ENCODE data around the gene ZNF616.
"Not testable (repeated sequence)": the region's sequence is repeated elsewhere in the genome, so short reads cannot be mapped to it uniquely, and the experiment has no call there.

ZNF616 gene

DNA sequence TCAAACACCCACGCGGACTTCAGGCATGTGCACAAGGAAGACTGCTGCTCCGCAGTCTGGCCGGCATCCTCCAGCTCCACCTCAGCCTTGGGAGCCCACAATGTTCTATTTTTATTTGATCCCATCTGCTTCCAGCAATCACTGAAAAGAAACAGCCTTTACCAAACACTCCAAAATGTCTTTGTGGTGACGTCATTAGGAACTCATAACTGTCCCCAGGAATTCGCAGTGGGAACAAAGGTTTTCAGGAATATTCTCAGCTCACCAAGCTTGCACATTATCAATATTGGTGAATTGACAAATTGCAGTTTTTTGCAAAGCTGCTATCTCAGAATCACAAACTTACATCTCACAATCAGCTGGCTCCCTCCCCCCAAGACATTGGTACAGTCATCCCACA, 29.0 kb downstream of the ZNF616 start:
- no peak for DNase-seq (ENCODE audit: low read depth in 2 of 2)

DNA sequence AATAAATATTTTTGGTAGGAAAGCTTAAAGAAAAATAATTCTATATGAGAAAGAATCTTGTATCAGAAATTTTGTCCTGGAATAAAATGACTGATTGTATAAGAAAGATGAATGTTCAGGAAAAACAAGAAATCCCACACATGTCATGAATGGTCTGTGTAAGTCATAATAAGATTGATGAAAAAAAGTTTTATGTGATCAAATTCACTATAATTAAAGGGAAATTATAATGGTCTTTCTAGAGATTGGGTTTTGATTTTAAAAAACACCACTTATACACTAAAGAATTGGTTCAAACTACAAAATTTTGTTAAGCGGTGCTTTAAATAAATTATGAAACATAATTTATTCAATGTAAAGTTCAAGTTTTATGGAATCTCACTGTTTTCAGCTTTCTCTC, 37.0 kb downstream of the ZNF616 start:
- DNase-seq (ENCODE audit: low read depth in 2 of 2), result no peak

DNA sequence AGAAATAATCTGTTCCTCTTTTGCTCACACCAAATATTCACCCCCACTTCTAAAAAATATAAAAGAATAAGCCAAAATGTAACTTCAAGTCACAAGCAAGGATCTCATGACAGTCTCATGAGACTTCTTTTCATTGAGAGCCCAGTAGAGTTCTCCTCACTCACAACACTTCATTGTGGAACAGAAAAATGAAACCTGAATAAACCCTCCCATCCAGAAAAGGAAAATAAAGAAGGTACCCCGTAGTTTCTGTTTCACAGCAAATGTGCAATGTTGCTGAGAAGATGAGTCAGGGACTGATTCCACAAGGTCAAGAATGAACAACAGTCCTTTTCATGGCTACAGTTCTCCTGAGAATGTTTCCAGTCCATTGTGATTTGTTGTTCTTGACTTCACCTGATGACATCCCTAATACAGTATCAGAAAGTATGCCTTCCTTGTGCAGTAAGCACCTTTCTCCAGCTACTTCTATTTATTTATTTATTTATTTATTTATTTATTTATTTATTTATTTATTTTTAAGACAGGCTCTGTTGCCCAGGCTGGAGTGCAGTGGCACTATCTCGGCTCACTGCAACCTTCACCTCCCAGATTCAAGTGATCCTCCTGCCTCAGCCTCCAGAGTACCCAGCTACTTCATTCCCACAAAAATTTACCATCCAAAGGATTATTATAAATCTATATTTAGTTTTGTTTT, 37.7 kb downstream of the ZNF616 start:
- no peak for DNase-seq (ENCODE audit: low read depth in 2 of 2)

DNA sequence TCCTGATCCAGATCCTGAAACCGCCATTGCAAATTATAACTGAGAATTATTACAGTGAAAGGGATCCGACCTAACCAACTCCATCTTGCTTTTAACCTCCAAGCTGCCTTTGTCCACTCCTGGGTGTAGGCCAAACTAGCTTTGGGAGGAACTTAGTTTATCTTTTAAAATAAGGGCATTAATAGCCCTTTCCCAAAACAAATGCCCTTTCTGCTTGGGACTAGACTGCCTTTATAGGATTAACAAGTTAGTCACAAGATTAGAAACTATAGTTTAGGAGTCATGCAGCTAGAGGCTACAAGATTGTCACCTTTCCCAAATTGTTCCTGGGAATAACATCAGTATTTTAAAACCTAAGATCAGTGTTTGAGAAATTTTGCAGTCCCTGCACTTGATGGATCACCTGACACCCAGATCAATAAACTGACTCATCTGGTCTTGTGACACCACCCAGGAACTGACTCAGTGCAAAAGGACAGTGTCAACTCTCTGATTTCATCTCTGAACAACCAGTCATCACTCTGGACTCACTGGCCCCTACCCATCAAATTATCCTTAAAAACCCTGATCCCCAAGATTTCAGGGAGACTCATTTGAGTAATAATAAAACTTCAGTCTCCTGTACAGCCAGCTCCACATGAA, 40.1 kb downstream of the ZNF616 start:
- DNase-seq (ENCODE audit: low read depth in 2 of 2), result no peak

DNA sequence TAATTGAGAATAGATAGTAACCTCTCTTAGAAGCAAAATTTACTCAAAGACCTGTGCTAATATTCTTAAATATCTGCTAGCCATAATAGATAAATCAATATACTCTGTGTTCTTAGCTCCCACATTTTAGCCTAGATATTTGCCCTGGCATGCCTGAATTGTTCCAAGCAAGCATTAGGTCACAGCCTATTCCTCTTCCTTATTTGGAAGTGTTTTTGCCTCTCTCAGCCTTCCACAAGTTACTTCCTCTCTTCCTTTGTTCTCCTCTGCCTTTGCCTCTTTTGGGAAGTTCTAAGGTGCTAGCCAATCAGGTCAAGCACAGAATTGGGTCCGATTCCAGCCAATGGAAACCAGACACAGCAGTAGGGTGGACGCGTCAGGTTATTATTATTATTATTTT, 43.3 kb downstream of the ZNF616 start:
- not testable (repeated sequence) for DNase-seq (ENCODE audit: low read depth in 2 of 2)

DNA sequence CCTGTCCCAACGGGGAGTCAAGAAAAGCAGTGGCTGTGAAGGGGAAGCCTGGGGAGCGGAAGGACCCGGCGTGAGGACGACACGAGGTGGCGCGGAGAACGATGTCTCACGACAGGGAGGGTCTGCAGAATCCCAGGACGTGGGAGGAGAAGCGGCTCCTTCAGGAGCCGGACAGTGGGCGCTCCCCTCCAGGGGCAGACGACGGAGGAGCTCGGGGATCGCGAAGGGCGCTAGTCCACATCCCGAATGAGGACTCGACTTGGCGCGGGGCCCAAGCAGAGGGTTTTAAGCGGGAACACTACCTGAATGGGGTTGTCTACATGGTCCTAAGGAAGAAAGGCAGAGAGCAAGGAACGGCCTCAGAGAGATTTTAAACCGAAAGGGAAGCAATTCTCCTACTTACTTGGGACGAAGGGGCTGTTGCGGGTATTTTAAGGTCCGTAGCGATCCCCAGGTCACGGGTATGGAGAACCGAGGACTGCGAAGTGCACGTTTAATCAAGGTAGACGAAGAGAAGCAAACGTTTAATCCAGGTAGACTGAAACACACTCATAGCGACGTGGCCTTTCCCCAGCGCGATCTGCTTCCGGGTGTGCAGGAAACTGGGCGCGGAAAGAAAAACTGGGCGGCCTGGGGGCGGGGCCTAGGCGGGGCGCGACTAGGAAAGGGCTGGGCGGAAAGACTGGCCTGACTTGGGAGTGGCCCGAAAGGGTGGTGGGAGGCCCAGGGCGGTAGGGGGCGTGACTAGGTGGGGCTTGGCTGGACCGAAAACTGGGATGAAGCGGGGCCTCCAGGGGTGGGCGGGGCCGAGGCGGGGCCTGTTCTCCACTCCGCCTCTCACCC, 44.3 kb downstream of the ZNF616 start, which contains the start of gene ZNF841:
Gene ZNF841 (minus strand): TSS at position 594 of the 843 bp plus-strand sequence. CDS start 10,964 bp downstream, outside the sequence.
- peak; percentile 72 to 77 for DNase-seq (ENCODE audit: low read depth in 2 of 2)

DNA sequence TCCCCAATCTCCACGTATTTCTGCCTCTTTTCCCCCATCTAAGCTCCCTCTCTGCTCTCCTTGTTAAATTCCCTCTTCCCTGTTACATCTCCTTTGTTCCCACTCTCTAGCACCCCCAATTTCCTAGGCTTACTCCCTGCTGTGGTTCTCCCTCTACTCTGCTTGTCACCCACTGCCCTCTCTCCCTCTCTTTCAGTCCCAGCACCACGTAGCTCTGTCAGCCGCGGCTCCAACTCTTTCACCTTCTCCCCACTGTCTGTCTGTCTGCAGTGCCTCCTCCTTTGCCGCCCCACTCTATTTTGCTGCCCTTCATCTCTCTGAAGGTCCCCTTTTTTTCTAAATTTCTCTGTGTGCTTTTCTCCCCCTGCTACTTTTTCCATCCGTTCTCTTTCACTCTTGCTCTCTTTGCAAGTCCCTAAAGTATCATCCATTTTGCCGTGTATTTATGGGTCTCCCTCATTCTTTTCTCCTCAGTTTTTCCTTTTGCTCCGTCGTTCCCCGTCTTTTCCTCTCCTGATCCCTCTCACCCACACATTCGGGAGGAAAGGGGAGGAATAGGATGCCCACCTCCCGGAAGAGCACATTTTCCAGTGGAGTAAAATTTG, 45.1 kb downstream of the ZNF616 start:
- no peak for DNase-seq (ENCODE audit: low read depth in 2 of 2)

DNA sequence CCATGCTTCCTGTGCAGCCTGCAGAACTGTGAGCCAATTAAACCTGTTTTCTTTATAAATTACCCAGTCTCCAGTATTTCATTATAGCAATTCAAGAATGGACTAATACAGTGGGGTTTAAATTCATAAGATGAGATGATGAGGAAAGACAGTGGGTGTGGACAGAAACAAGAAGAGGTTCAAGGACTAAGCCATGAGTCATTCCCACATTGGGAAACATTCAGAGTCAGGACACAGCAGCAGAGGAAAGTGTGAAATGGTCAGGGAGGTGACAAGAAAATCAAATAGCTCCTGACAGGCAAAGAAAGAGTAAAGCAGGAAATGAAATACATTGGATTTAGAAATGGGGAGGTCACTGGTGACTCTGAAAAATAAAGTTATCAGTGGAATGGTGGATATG, 53.3 kb downstream of the ZNF616 start:
- DNase-seq (ENCODE audit: low read depth in 2 of 2), result no peak

DNA sequence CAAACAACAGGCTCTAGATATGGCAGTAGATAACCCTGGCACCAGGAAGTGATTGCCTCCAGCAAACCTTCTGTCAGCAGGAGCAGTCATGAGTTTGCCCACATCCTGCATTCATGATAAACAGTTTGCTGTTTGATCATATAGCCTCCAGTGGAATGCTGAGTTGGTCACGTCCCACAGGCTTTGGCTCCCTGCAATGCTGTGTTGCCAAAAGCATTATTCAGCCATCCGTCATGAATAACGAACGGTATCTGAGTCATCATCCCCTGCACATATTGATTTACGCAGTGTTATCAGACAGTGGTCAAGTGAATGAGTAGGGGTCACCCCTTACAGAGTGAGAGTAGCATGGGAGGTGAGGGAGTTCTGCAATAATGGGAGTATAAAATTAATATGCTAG, 69.2 kb downstream of the ZNF616 start:
- no peak for DNase-seq (ENCODE audit: low read depth in 2 of 2)

DNA sequence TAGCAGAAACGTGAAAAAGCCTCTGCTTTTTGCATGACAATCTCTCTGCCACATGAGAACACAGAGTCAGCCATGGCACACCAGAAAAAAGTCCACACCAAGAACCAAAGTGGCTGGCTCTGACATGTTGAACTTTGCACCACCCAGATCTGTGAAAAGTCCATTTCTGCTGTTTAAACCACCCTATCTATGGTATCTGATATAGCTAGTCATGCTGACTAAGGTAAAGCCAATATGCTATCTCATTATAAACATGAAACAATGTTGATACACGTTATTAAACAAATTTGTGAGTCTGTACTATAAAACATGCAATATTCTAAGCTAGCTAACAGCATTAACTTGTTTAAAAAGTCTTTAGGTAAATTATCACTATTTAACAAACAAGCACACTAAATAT, 70.1 kb downstream of the ZNF616 start:
- DNase-seq (ENCODE audit: low read depth in 2 of 2), result no peak

DNA sequence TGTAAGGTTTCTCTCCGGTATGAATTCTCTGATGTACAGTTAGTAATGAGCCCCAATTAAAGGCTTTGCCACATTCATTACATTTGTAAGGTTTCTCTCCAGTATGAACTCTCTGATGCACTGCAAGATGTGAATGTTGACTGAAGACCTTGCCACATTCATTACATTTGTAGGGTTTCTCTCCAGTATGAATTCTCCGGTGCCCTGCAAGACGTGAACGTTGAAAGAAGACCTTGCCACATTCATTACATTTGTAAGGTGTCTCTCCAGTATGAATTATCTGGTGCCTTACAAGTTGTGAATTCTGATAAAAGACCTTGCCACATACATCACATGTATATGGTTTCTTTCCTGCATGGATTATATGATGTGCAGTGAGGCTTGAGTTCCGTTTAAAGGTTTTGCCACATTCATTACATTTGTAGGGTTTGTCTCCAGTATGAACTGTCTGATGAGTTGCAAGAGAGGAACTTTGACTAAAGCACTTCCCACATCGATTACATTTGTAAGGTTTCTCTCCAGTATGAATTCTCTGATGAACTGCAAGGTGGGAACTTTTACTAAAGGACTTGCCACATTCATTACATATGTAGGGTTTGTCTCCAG, 73.4 kb downstream of the ZNF616 start:
- DNase-seq (ENCODE audit: low read depth in 2 of 2), result no peak

DNA sequence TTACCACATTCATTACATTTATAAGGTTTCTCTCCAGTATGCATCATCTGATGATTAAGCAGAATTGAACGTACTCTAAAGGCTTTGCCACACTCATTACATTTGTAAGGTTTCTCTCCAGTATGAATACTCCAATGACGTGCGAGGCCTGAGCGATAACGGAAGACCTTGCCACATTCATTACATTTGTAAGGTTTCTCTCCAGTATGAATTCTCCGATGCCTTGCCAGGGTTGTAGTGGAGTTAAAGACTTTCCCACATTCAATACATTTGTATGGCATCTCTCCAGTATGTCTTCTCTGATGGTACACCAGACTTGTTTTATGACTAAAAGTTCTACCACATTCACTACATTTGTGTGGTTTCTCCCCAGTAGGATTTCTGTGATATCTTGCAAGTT, 74.3 kb downstream of the ZNF616 start:
- no peak for DNase-seq (ENCODE audit: low read depth in 2 of 2)
